Middle frontal gyrus (tissue), 1 donor: Measurements from ENCODE around the gene DCAF15.

ENCODE experiments used
- DNase-seq: peaks from one replicate; pipeline ENCODE4 v3.0.0-alpha.2; 2015; ENCODE audit warnings: low spot score; ENCODE audit errors: extremely low spot score

DCAF15 gene

DNA sequence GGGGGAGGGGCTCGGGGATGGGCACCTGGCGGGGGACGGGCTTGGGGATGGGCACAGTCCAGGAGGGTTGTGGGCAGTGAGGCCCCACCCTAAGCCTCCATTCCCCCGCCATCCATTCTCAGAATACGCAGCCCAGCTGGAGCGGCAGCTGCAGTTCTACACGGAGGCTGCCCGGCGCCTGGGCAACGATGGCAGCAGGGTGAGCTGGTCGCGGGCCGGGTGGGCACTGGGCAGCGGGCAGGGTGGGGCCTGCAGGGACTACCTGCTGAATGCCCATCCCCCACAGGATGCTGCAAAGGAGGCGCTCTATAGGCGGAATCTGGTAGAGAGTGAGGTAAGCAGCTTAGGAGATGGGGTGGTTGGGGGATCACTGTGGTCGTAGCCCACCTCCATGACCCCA, 22.4 kb upstream of the DCAF15 start:
- no peak for DNase-seq

DNA sequence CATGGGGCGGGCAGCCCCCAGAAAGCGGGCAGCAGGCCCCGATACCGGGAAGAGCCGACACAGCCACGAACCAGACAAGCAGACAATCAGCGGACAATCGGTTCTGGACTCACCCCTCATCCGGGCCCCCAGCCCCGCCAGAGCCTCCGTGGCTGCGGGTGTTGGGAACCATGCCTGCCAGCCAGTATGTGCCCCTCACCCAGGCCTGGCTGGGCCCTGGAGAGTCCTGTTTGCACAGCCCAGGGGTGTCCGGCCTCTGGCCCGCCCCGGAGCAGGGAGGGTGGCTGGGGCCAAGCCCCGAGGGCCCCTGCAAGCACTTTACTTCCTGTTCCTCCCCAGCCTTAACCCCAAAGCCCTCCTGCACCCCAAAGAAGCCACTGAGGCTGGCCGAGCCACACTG, 21.9 kb upstream of the DCAF15 start:
- DNase-seq: no peak

DNA sequence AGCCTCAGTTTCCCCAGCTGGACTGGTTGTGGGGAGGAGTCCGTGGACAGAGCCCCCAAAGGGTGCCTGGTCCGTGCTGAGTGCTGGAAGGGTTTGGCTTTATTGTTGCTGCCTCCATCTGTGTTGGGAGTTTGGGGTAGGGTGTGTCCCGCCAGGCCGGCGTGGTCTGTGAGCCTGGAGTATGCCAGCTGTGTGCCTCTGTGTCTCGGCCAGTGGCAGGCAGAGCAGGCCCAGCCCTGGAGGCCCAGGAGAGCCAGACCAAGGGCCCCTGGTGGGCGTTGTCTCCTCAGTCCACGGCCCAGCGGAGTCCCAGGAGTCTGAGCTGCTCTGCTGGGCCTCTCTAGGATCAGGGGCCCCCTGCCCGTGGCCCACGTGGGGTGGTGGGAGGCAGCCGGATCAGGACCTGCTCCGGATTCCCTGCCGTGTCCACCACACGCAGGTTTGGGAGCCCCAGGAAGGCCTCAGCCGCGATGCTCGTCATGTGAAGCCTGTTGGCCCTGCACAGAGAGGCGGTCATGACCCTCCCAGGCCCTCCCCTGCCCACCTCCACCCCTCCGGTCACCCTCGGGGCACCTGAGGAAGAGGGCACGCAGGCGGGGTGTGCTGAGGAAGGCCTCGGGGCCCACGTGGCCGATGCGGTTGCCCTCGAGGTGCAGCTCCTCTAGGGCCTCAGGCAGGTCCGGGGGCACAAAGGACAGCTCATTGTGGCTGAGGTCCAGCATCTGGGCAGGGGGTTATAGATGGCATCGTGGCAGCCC, 20.7 kb upstream of the DCAF15 start:
- no peak for DNase-seq

DNA sequence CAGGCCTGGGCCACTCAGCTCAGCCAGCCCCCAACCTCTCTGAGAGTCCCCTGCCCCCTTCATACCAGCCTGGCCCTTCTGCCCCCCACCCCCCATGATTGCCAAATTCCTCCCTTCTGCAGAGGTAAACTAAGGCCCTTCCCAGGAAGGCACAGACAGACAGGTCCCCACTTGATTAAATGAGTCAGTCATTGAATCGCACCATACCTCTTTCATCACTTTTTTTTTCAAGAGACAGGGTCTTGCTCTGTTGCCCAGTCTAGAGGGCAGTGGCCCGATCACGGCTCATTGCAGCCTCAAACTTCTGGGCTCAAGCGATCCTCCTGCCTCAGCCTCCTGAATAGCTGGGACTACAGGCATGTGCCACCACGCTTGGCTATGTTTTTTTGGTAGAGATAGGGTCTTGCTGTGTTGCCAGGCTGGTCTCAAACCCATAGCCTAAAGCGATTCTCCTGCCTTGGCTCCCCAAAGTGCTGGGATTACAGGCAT, 20.1 kb upstream of the DCAF15 start:
- no peak for DNase-seq

DNA sequence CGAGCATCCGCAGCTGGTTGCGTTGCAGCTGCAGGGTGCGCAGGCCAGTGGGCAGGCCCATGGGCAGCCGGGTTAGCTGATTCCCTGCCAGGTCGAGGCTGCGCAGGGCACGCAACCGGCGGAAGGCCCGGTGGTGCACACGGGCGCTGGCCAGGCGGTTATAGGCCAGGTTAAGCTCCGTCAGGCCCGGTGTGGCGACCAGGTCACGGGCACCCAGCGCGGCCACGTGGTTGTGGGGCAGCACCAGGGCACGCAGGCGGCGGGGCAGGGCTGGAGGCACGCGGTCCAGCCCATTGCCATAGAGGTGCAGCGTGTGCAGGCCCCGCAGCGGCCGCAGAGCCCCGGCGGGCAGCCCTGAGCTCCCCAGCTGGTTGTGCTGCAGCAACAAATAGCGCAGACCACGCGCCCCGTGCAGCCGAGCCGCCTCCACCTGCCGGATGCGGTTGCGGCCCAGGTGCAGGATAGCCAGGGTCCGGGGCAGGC, 19.4 kb upstream of the DCAF15 start:
- no peak for DNase-seq

DNA sequence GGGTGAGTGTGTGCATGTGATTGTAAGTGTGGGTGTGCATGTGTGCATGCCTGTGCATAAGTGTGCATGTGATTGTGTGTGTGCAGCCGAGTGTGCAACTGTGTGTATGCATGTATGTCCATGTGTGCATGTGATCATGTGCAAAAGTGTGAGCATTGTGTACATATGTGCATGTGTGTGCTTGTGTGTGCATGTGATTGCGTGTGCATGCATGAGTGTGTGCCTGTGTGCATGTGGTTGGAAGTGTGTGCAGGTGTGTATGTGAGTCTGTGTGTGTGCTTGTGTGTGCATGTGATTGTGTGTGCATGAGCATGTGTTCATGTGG, 17.6 kb upstream of the DCAF15 start:
- no peak for DNase-seq

DNA sequence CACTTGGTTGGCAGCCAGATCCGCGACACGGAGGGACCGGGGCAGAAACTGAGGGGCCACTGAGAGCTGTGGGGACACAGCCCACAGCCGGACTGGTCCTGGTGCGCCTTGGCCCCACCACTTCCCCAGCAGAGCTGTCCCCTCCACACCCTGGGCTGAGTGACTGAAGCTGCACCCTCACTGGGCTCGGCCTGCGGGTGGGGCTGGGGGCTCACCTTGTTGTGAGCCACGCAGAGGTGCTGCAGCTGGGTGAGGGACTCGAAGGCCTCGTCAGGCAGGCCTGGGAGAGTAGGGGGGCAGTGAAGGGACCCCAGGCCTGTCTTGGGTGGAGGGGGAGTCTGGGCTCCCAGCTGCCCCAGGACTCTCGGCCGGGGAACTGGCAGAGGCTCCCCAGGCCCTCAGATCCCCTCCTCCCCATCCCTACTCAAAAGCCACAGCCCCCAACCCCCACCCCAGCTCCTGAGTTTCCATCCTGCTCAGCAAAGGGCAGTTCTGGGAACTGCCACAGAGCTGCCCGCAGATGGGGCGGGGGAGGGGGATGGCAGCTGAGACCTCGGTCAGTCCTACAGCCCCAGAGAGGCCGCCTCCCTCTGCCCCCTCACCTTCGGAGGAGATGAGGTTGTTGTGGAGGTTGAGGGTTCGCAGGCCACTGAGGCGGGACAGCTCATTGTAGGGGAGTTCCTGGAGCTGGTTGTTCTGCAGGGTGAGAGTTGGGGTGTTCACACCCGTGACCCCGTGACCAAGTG, 16.4 kb upstream of the DCAF15 start:
- no peak for DNase-seq

DNA sequence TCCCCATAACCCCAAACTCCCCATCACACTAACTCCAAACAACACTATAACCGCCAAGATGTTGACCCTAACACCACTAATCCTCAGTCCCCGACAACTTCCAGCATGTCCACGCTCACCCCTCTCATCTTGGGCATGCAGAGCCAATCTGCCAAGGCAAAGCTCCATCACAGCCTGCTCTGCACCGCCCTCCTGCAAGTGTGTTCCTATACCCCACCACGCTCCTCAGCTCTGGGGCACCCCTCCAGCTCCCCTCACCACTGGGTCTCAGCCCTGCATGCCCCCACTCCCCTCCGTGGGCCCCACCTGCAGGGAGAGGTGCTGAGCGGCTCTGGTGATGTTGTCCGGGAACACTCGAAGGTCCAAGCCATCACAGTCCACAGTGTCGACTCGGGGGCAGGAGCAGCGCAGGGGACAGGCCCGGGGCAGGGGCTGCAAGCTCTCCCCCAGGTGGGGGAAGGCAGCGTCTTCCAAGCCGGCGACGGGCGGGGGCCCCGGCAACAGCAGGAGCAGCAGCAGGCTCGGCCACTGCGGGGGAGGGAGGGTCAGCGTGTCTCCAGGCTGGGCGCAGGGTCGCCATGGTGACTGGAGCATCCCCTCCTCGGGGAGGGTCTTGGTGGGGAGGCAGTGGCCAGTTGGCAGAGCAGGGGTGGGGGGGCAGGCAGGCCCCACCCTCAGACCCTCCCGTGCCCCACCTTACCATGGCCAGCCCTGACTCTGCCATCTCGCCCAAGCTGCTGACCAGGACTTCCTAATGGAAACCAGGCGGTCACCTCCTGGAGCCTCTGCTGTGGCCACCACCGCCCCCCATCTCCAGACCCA, 14.6 kb upstream of the DCAF15 start:
- DNase-seq: no peak

DNA sequence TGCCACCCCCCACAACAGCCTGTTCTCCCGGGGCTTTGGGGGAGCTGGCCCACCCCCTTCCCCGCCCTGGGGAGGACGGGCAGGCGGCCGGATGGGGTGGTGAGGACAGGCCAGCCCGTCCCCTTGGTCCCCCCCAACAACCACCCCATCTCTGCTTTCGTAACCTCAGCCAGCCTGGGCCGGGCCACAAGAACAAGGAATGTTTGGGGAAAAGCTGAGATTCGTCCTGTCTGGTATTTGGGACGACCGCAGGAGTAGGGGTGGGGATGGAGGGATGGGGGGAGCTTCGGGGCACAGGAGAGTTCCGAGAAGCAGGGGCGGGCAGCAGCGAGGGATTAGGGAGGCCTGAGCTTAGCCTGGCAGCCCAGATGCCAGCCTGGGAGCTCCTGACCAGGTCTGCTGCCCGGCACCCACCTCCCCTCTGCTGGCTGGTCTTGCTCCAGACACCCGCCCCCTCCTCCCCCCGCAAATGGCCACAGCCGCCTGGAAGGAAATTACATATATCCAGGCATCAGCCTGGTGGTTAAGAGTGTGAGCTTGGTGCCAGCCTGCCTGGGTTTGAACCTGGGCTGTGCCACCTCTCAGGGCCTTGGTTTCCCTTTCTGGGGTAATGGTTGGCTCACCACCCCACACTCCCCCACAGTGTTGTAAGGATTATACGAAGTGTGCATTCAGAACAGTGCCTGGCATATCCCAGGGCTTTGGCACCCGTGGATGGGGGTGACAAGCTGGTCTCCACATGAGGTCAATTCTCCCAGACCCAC, 13.8 kb upstream of the DCAF15 start, which contains the start of gene PODNL1:
Gene PODNL1 (minus strand): TSS at position 117 of the 764 bp plus-strand sequence. CDS start 236 bp downstream, outside the sequence.
- DNase-seq: no peak

DNA sequence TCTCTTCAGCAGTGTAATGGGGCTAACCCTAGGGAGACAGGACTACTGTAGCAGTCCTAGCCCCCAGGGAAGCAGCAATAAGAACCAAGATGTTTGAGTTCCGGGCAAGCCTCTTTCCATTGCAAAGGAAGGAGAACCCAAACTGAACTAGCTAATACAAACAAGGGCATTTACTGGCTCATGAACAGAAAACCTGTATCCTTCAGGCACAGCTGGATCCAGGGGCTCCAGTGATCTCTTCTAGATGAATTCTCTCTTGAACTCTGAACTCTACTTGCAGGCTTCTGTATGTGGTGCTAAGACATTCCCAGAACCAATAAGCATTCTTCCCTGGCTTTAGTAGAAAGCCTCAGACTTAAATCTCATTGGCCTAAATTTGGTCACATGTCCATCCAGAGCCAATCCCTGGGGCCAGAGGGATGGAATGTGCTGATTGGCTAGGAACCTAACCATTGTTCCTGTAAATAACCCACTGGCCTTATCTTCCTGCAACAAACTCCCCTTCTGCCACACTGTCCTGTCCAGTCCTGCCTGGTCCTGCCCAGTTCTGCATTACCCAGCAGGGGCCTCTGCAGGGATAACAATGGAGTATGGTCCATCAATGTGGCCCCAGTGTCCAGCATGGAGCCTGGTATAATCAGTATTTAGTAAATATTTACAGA, 10.2 kb upstream of the DCAF15 start:
- DNase-seq: no peak

DNA sequence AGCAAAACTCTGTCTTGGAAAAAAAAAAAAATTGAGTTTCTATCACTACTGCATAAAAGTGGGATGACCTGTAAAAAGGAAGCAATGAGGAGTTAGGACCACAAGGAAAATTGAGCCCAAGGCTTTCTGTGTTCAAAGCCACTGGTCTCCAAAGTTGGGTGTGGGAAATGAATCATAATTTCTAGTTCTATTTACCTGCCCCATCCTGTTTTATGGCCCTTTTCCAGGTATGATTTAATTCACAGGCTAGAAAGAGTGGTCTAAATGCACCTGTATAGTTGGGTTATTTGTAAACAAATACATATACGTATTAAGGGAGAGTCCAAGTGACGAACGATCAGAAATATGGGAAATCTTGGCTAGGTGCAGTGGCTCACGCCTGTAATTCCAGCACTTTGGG, 5.9 kb upstream of the DCAF15 start:
- DNase-seq: no peak

DNA sequence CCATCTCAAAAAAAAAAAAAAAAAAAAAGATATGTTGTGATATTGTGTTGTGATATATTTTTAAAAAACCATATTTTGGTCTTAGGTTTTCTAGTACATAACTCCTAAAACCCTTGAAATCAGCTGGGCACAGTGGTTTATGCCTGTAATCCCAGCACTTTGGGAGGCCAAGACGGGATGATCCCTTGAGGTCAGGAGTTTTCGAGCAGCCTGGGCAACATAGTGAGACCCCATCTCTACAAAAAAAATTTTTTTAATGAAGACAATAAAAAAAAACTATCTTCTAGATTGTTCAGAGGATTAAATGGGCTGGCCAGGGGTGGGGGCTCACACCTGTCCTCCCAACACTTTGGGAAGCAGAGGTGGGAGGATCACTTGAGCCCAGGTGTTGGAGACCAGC, 1.3 kb upstream of the DCAF15 start:
- DNase-seq: no peak

DNA sequence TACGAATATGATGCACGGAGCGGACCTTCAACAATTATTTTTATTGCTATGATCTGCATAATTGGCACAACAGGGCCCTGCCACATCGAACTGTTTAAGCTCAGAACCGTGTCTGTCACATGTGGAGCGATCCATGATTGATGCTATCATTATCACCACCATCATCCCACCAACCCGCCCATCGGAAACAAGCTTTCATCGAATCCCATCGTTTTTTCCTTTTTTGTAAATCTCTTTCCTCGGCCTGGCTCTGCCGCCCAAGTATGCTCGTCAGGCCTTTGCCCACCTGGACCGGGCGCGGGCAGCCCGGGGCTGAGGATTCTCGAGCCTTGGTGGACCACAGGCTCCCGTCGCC, 533 bp upstream of the DCAF15 start:
- DNase-seq: no peak

DNA sequence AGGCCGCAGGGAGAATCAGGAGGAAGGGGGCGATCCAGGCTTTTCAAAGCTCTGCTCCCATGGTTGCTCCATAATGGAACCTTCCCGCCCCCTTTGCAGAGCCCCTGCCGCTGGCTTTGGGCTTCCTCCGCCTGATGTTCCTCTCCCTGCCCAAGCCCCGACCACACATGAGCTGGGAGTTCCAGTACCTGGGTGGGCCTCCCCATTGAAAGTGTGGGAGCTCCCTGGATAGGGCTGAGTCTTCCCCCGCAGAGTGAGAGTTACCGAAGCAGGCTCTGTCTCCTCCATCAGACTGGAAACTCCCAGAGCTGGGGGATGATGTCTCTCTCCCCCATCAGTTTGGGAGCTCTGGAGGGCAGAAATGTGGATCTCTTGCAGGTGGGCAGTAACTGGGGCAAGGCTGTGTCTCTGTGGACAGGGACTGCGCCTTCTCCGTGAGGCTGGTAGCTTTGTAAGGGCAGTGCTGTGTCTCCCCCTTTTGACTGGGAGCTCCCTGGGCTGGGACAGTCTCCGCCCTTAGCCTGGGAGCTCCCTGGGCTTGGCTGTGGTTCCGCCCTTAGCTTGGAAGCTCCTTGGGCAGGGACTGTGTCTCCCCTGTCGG, 722 bp downstream of the DCAF15 start:
- DNase-seq: no peak

DNA sequence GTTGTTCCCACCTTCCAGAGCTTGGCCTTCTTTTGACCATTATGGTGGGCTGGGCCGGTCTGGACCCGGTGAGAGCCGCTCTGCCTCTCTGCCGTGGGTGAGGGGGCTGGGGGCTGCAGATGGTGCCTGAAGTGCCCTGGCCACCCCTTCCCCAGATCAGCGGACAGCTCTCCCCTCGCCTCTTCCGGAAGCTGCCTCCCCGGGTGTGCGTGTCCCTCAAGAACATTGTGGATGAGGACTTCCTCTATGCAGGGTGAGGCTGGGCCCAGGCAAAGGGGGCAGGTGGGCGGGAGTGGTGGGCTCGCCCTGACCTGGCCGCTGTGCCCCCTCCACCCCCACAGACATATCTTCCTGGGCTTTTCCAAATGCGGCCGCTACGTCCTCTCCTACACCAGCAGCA, 1.9 kb downstream of the DCAF15 start:
- no peak for DNase-seq

DNA sequence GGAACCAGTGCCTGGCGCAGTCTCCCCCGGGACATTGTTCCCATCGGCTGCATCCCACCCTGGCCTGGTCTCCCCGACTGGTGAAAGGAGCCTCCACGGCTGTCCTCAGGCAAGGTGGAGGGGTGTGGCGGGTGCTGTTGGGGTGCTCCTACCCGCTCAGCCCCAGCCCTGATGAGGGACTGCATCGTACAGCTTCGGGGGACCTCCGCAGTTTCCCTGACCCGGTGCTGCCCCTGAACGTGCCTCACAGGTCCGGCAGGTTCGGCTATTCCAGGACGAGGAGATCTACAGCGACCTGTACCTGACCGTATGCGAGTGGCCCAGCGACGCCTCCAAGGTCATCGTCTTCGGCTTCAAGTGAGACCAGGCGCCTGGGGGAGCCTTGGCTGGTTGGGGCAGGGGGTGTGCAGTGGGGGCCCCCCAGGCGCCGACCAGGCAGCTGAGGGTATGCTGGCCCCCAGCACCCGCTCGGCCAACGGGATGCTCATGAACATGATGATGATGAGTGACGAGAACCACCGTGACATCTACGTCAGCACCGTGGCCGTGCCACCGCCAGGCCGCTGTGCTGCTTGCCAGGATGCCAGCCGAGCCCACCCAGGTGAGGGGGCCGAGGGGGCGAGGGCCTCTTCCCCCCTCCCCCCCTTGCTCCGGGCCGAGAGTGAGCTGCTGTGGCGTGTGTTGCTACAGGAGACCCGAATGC, 3.5 kb downstream of the DCAF15 start:
- no peak for DNase-seq

DNA sequence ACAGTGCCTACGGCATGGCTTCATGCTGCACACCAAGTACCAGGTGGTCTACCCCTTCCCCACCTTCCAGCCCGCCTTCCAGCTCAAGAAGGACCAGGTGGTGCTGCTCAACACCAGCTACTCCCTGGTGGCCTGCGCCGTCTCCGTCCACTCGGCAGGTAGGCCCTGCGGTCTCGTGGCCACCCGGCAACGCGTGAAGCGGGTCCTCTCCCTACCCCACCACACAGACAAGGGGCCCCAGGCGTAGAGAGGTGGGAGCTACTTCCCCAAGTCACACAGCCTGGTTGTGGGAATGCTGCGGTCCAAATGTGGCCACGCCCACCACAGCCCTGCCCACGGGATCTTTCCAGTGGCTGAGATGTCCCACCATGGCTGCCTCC, 4.0 kb downstream of the DCAF15 start:
- no peak for DNase-seq

DNA sequence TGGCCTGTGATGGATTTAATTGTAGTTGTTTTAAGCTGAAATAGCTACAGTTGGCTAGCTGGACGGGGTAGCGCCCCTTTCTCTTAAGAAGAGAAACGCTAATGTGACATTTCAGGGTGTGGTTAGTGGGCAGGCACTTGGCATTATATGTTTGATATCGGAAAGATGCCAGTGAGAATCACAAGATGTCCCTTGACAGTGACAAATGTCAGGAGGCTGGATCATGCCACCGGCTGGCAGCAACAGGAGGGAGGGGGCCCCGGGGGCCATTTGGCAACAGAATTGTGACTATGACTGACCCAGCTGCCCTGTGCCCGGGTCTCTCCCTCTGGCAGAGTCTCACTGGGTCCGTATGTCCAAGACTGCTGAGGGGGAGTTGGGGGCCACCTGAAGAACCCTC, 4.7 kb downstream of the DCAF15 start:
- no peak for DNase-seq

DNA sequence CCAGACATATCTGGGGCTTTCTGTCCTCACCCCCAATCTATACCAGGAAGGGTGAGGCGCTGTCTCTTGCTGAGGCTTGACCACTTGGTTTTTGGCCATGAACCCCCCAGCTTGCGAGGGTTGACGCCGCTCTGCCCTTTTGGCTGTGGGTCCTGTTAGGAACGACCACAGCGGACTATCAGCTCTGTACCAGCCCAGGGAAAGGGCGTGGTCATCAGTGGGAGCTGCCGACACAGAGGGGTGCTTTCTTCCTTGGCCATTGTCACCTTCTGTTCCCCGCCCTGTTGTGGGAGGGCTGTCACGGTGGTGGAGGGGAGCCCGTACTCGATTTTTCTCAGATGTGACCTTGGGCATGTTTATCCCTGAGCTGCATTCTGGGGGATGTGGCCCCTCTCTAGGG, 5.7 kb downstream of the DCAF15 start:
- DNase-seq: no peak
